ENCODE measurements around the gene CDH24.

GRCh38 chr14:23094666-23095195, 37.4 kb upstream of the CDH24 start, which contains the start of gene ACIN1:
- TF ChIP-seq CTCF (IDR thresholded peaks at IDR 0.05): peak in 1 of 3 donors; percentile 28
- TF ChIP-seq POLR2A (IDR thresholded peaks at IDR 0.05): peak in 1 of 2 donors; percentile 80

Data from lower leg skin (tissue), 3 donors.